Nephron progenitor cell (in vitro differentiated cells): ENCODE data around the gene NKX1-2.
A peak's percentile ranks its signal among the peaks of the same experiment; 100 is the strongest.

Experiments
- DNase-seq: peaks from one replicate; pipeline ENCODE4 v3.0.0; 2021
- H3K27ac Mint-ChIP-seq: 2 replicates; pipeline ENCODE4 v1.8.0; 2021; ENCODE audit warnings: mild to moderate bottlenecking, moderate library complexity, mixed read lengths
- H3K27me3 Mint-ChIP-seq: 2 replicates; pipeline ENCODE4 v1.8.0; 2021; ENCODE audit warnings: mild to moderate bottlenecking, low read depth, mixed read lengths; ENCODE audit not compliant: poor library complexity
- H3K36me3 Mint-ChIP-seq: 2 replicates; pipeline ENCODE4 v1.8.0; 2021; ENCODE audit warnings: low read depth, mixed read lengths
- H3K4me1 Mint-ChIP-seq: 2 replicates; pipeline ENCODE4 v1.8.0; 2021; ENCODE audit warnings: mixed read lengths
- H3K4me3 Mint-ChIP-seq: 2 replicates; pipeline ENCODE4 v1.8.0; 2021; ENCODE audit warnings: mild to moderate bottlenecking, moderate library complexity, mixed read lengths
- H3K9me3 Mint-ChIP-seq: 2 replicates; pipeline ENCODE4 v1.8.0; 2021; ENCODE audit warnings: mild to moderate bottlenecking, moderate library complexity, mixed read lengths
- TF ChIP-seq, protein P1 (sequence below): fragments of 200-600 bp; sonication (generic); IDR thresholded peaks from 2 replicates; pipeline ENCODE4 v1.5.0; 2021; ENCODE audit warnings: antibody characterized with exemption

The NKX1-2 gene

DNA sequence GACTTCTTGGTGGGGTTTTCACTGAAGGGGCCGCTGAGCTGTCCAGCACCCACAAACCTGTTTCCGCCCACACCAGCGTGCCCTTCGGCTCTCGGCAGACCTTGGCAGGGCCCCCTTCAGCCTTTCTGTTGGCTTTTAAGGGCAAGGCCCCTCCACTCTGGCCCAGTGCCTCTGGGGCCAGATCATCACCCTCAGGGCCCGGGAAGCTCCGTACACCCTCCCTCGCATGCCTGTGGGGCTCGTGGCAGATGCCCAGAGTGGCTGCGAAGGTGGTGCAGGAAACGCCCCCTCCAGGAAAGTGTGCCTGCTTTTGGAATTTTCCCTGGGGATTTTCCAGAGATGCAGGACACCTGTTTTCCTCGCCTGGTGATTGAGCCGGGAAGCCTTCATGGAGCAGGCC lies 18.8 kb upstream of the NKX1-2 start:
- DNase-seq, result no peak
- Mint-ChIP-seq H3K27ac (no peak overlapping the region), H3K27me3 (peaks cover 14% of the 10 kb centered on the region), H3K4me3 (no peak overlapping the region), H3K4me1 (peaks cover 43% of the 10 kb centered on the region), H3K9me3 (no peaks in the 10 kb centered on the region), H3K36me3 (no peaks in the 10 kb centered on the region)
- TF ChIP-seq, protein P1, sequence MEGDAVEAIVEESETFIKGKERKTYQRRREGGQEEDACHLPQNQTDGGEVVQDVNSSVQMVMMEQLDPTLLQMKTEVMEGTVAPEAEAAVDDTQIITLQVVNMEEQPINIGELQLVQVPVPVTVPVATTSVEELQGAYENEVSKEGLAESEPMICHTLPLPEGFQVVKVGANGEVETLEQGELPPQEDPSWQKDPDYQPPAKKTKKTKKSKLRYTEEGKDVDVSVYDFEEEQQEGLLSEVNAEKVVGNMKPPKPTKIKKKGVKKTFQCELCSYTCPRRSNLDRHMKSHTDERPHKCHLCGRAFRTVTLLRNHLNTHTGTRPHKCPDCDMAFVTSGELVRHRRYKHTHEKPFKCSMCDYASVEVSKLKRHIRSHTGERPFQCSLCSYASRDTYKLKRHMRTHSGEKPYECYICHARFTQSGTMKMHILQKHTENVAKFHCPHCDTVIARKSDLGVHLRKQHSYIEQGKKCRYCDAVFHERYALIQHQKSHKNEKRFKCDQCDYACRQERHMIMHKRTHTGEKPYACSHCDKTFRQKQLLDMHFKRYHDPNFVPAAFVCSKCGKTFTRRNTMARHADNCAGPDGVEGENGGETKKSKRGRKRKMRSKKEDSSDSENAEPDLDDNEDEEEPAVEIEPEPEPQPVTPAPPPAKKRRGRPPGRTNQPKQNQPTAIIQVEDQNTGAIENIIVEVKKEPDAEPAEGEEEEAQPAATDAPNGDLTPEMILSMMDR, result no peak

- H3K27ac Mint-ChIP-seq, result no peak overlapping the region
- no peaks in the 10 kb centered on the region for H3K36me3 Mint-ChIP-seq
- H3K4me3 Mint-ChIP-seq, result no peak overlapping the region
- peaks cover 43% of the 10 kb centered on the region for H3K4me1 Mint-ChIP-seq
- DNase-seq, result no peak
- H3K9me3 Mint-ChIP-seq, result no peaks in the 10 kb centered on the region
- H3K27me3 Mint-ChIP-seq, result peaks cover 13% of the 10 kb centered on the region
- TF ChIP-seq, protein P1, result no peak
These were observed 17.3 kb upstream of the NKX1-2 start for GRCh38 chr10:124467165-124467564.

GRCh38 chr10:124465777-124466488 lies 16.1 kb upstream of the NKX1-2 start:
- H3K4me1 Mint-ChIP-seq, result peaks cover 45% of the 10 kb centered on the region
- DNase-seq, result no peak
- peaks cover 11% of the 10 kb centered on the region for H3K27me3 Mint-ChIP-seq
- no peaks in the 10 kb centered on the region for H3K36me3 Mint-ChIP-seq
- no peaks in the 10 kb centered on the region for H3K9me3 Mint-ChIP-seq
- no peak overlapping the region for H3K27ac Mint-ChIP-seq
- H3K4me3 Mint-ChIP-seq, result no peak overlapping the region
- TF ChIP-seq, protein P1, result no peak

GRCh38 chr10:124465003-124465776 lies 15.4 kb upstream of the NKX1-2 start:
- Mint-ChIP-seq H3K4me1 (peaks cover 38% of the 10 kb centered on the region), H3K27ac (peak overlapping the region; percentile 18), H3K27me3 (peaks cover 11% of the 10 kb centered on the region), H3K36me3 (no peaks in the 10 kb centered on the region), H3K9me3 (no peaks in the 10 kb centered on the region), H3K4me3 (no peak overlapping the region)
- TF ChIP-seq, protein P1, result no peak
- no peak for DNase-seq

- Mint-ChIP-seq H3K36me3 (no peaks in the 10 kb centered on the region), H3K27ac (no peak overlapping the region), H3K9me3 (no peaks in the 10 kb centered on the region), H3K27me3 (peaks cover 6% of the 10 kb centered on the region), H3K4me3 (no peak overlapping the region), H3K4me1 (peaks cover 34% of the 10 kb centered on the region)
- no peak for DNase-seq
- TF ChIP-seq, protein P1, result no peak
These were observed 14.5 kb upstream of the NKX1-2 start for GRCh38 chr10:124464028-124464965.
